Progenitor cell of endocrine pancreas (in vitro differentiated cells): ENCODE data around the gene TSKS. TPM values are rescaled to one million over a fixed set of nuclear protein-coding genes. Genes with fewer than 3 reads are reported as not detected.

Experiments
- DNase-seq: peaks from one replicate; pipeline ENCODE4 v3.0.0; 2021; ENCODE audit warnings: low spot score; ENCODE audit not compliant: unreplicated experiment
- H3K27ac Mint-ChIP-seq: 2 replicates; pipeline ENCODE4 v1.8.0; 2021; ENCODE audit warnings: mild to moderate bottlenecking, moderate library complexity, mixed read lengths
- H3K27me3 Mint-ChIP-seq: 2 replicates; pipeline ENCODE4 v1.8.0; 2021; ENCODE audit warnings: mixed read lengths
- H3K36me3 Mint-ChIP-seq: 2 replicates; pipeline ENCODE4 v1.8.0; 2022; ENCODE audit warnings: mixed read lengths; ENCODE audit not compliant: insufficient read depth
- H3K4me1 Mint-ChIP-seq: 2 replicates; pipeline ENCODE4 v1.8.0; 2021; ENCODE audit warnings: low read depth, mixed read lengths
- H3K4me3 Mint-ChIP-seq: 2 replicates; pipeline ENCODE4 v1.8.0; 2021; ENCODE audit warnings: low read depth, mild to moderate bottlenecking, moderate library complexity, mixed read lengths
- H3K9me3 Mint-ChIP-seq: 2 replicates; pipeline ENCODE4 v1.8.0; 2021; ENCODE audit warnings: low read depth, mixed read lengths
- total RNA-seq: library from RNA; stranded (reverse); gene quantifications from 2 replicates; pipeline ENCODE4 v1.2.1, GENCODE V29; 2021
- TF ChIP-seq, protein P1 (sequence below): fragments of 200-600 bp; sonication (generic); IDR thresholded peaks from one replicate; pipeline ENCODE4 v1.5.0; 2021; ENCODE audit warnings: antibody characterized with exemption, mild to moderate bottlenecking; ENCODE audit not compliant: unreplicated experiment

TSKS gene
- total RNA-seq, 1 donor from 2014 or later, result not detected

GRCh38 chr19:49776371-49776764 lies 13.3 kb upstream of the TSKS start:
- Mint-ChIP-seq H3K4me1 (peaks cover 3% of the 10 kb centered on the region), H3K4me3 (no peak overlapping the region), H3K27ac (no peak overlapping the region), H3K9me3 (no peaks in the 10 kb centered on the region), H3K27me3 (no peaks in the 10 kb centered on the region), H3K36me3 (no peaks in the 10 kb centered on the region)
- DNase-seq, result no peak
- TF ChIP-seq, protein P1, sequence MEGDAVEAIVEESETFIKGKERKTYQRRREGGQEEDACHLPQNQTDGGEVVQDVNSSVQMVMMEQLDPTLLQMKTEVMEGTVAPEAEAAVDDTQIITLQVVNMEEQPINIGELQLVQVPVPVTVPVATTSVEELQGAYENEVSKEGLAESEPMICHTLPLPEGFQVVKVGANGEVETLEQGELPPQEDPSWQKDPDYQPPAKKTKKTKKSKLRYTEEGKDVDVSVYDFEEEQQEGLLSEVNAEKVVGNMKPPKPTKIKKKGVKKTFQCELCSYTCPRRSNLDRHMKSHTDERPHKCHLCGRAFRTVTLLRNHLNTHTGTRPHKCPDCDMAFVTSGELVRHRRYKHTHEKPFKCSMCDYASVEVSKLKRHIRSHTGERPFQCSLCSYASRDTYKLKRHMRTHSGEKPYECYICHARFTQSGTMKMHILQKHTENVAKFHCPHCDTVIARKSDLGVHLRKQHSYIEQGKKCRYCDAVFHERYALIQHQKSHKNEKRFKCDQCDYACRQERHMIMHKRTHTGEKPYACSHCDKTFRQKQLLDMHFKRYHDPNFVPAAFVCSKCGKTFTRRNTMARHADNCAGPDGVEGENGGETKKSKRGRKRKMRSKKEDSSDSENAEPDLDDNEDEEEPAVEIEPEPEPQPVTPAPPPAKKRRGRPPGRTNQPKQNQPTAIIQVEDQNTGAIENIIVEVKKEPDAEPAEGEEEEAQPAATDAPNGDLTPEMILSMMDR, result no peak

DNA sequence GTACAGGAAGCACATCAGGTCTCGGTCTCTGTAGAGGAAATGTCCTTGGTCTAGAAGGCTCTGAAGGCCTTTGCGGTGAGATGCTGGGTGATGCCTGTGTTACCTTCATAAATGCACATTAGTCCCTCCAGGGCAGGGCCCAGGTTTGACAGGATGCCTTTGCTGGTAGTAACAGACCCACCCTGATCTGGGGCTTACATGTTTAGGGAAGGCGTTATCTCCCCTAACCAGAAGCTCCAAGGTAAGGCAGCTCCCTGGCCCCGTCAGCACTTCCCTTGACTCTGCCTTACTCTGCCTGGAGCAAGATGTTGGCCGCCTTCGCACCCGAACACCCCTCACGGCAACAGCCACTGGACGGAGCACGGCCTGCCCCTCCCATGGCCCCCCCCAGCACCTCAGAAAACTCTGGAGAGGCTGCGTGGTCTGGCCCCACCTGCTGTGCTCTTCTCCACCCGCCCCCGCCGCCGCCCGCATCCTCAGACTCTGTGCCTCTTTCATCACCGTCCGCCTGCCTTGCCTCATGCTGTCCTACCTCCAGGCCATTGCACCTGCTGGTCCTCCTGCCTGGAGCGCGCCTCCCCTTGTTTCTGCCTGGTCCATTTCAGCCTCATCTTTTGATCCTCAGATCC lies 12.8 kb upstream of the TSKS start:
- Mint-ChIP-seq H3K9me3 (no peaks in the 10 kb centered on the region), H3K36me3 (no peaks in the 10 kb centered on the region), H3K4me1 (peaks cover 3% of the 10 kb centered on the region), H3K4me3 (no peak overlapping the region), H3K27me3 (no peaks in the 10 kb centered on the region), H3K27ac (no peak overlapping the region)
- no peak for DNase-seq
- TF ChIP-seq, protein P1, result no peak

GRCh38 chr19:49774969-49775368 lies 11.9 kb upstream of the TSKS start:
- TF ChIP-seq, protein P1, result no peak
- H3K36me3 Mint-ChIP-seq, result no peaks in the 10 kb centered on the region
- no peaks in the 10 kb centered on the region for H3K9me3 Mint-ChIP-seq
- H3K4me1 Mint-ChIP-seq, result peaks cover 3% of the 10 kb centered on the region
- no peak overlapping the region for H3K27ac Mint-ChIP-seq
- no peaks in the 10 kb centered on the region for H3K27me3 Mint-ChIP-seq
- no peak overlapping the region for H3K4me3 Mint-ChIP-seq
- no peak for DNase-seq

- no peaks in the 10 kb centered on the region for H3K36me3 Mint-ChIP-seq
Observed at GRCh38 chr19:49773663-49774350, 10.7 kb upstream of the TSKS start.

GRCh38 chr19:49772850-49773432 lies 9.8 kb upstream of the TSKS start:
- Mint-ChIP-seq H3K27ac (peak overlapping the region; percentile 93), H3K4me1 (peaks cover 7% of the 10 kb centered on the region), H3K27me3 (no peaks in the 10 kb centered on the region), H3K4me3 (no peak overlapping the region), H3K36me3 (no peaks in the 10 kb centered on the region), H3K9me3 (no peaks in the 10 kb centered on the region)
- TF ChIP-seq, protein P1, result no peak
- DNase-seq, result no peak

More at GRCh38 chr19:49773663-49774350, 10.7 kb upstream of the TSKS start:
- peaks cover 3% of the 10 kb centered on the region for H3K4me1 Mint-ChIP-seq
- DNase-seq, result no peak
- H3K27me3 Mint-ChIP-seq, result no peaks in the 10 kb centered on the region
- no peaks in the 10 kb centered on the region for H3K9me3 Mint-ChIP-seq
- H3K4me3 Mint-ChIP-seq, result no peak overlapping the region
- TF ChIP-seq, protein P1, result no peak
- no peak overlapping the region for H3K27ac Mint-ChIP-seq
